ENCODE results near the gene TMX1. TPM values are rescaled to one million over a fixed set of nuclear protein-coding genes. Genes with fewer than 3 reads are reported as not detected.

The TMX1 gene
- total RNA-seq, 1 experiment from 2014 or later, result 46.2 TPM

GRCh38 chr14:51269634-51270033 lies 29.6 kb downstream of the TMX1 start:
- RAD21 ChIA-PET (ENCODE audit: low non-redundant PET in 1 of 2, low total read pairs in 2 of 2, uncharacterized antibody in 2 of 2, unreplicated experiment in 2 of 2), result no interaction called here
- CTCF ChIA-PET, result no interaction called here
- POLR2A ChIA-PET, result no interaction called here

More at GRCh38 chr14:51269634-51270033, 29.6 kb downstream of the TMX1 start:
- DNase-seq (ENCODE audit: low read depth, low spot score), result no peak
- peaks cover 3% of the 10 kb centered on the region; the same call in 1 of the 2 replicates for H3K79me2 ChIP-seq (ENCODE audit: insufficient read depth, low read length)
- H3K36me3 ChIP-seq (ENCODE audit: control insufficient read depth in 1 of 2, insufficient read depth in 2 of 2, low read length in 2 of 2), result 0 out of 4 replicates have a peak, but pooled peaks cover 0 to 3% of the 10 kb centered on the region in 2 experiments
- no peak overlapping the region for H2AFZ ChIP-seq (ENCODE audit: low read depth, low read length, poor library complexity, severe bottlenecking)
- H3K4me1 ChIP-seq (ENCODE audit: control insufficient read depth in 1 of 2, insufficient read depth in 2 of 2, low read length in 2 of 2), result no peaks in the 10 kb centered on the region
- no peak for ATAC-seq
- H3K9ac ChIP-seq (ENCODE audit: low read length), result no peak overlapping the region
- H3K9me3 ChIP-seq (ENCODE audit: control insufficient read depth in 1 of 2, insufficient read depth in 1 of 2, low read depth in 1 of 2, low read length in 2 of 2), result no peaks in the 10 kb centered on the region
- TF ChIP-seq RAD21 (IDR thresholded peaks at IDR 0.05; ENCODE audit: low read depth) (no peak), FOSL1 (IDR thresholded peaks at IDR 0.05; ENCODE audit: low read depth) (no peak), EZH2phosphoT487 (IDR thresholded peaks at IDR 0.05; ENCODE audit: borderline replicate concordance) (no peak), CEBPB (IDR thresholded peaks at IDR 0.05; ENCODE audit: low read depth) (no peak), EGR1 (IDR thresholded peaks at IDR 0.05; ENCODE audit: low read depth) (no peak), CTCF (IDR thresholded peaks at IDR 0.05 in 2 of 3, conservative IDR thresholded peaks at IDR 0.05 in 1 of 3; ENCODE audit: borderline replicate concordance in 1 of 3, insufficient read depth in 1 of 3, low read depth in 2 of 3, low read length in 2 of 3) (no peak), REST (IDR thresholded peaks at IDR 0.05; ENCODE audit: low read depth) (no peak), CBX3 (IDR thresholded peaks at IDR 0.05; ENCODE audit: low read depth) (no peak), EZH2 (IDR thresholded peaks at IDR 0.05) (no peak), TCF7L2 (IDR thresholded peaks at IDR 0.05; ENCODE audit: borderline replicate concordance, extremely low read depth, insufficient read depth, insufficient read length) (no peak), SP1 (IDR thresholded peaks at IDR 0.05; ENCODE audit: low read depth) (no peak), POLR2A (IDR thresholded peaks at IDR 0.05; ENCODE audit: borderline replicate concordance, extremely low read depth, insufficient read depth, insufficient read length) (no peak), SIN3A (IDR thresholded peaks at IDR 0.05; ENCODE audit: low read depth) (no peak), POLR2AphosphoS5 (IDR thresholded peaks at IDR 0.05; ENCODE audit: low read depth, low read length) (no peak), ZFX (IDR thresholded peaks at IDR 0.05) (no peak), SRF (IDR thresholded peaks at IDR 0.05; ENCODE audit: low read depth) (no peak), JUND (IDR thresholded peaks at IDR 0.05) (no peak), ELF1 (IDR thresholded peaks at IDR 0.05; ENCODE audit: borderline replicate concordance, low read depth) (no peak)
- TF ChIP-seq, protein P1, sequence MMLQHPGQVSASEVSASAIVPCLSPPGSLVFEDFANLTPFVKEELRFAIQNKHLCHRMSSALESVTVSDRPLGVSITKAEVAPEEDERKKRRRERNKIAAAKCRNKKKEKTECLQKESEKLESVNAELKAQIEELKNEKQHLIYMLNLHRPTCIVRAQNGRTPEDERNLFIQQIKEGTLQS (IDR thresholded peaks at IDR 0.05), result no peak
- intact Hi-C loops (cut with micrococcal nuclease), result no loop called here
- no TSS peak for BruUV-seq (replicated peaks)
- no peaks in the 10 kb centered on the region for H4K20me1 ChIP-seq (ENCODE audit: insufficient read depth)
- H3K9me2 ChIP-seq (ENCODE audit: insufficient read depth), result no peaks in the 10 kb centered on the region
- H3K27me3 ChIP-seq (ENCODE audit: insufficient read depth, low read length), result no peaks in the 10 kb centered on the region
- no peak overlapping the region for H3K27ac ChIP-seq (ENCODE audit: low read depth, low read length)
- H3K4me2 ChIP-seq (ENCODE audit: low read length), result no peak overlapping the region
- H3K4me3 ChIP-seq (replicated peaks in 1 of 2; ENCODE audit: low read depth in 1 of 2, low read length in 2 of 2), result no peak overlapping the region
